Urinary bladder (tissue), 4 donors: ENCODE results near the gene GAA. TPM values are rescaled to one million over a fixed set of nuclear protein-coding genes. Genes with fewer than 3 reads are reported as not detected.

Experiments
- DNase-seq: peaks from one replicate; pipeline ENCODE4 v3.0.0-alpha.2; 2015; ENCODE audit errors: extremely low spot score
- H3K27ac ChIP-seq: one replicate; pipeline ENCODE4 v1.5.1; 2013; ENCODE audit warnings: low read depth, mild to moderate bottlenecking, moderate library complexity
- H3K36me3 ChIP-seq: one replicate; pipeline ENCODE4 v1.6.1; 2013; ENCODE audit warnings: mild to moderate bottlenecking, moderate library complexity; ENCODE audit not compliant: insufficient read depth
- H3K4me1 ChIP-seq: one replicate; pipeline ENCODE4 v1.6.1; 2013; ENCODE audit warnings: mild to moderate bottlenecking, moderate library complexity; ENCODE audit not compliant: insufficient read depth
- H3K4me3 ChIP-seq: one replicate; pipeline ENCODE4 v1.5.1; 2013; ENCODE audit warnings: low read depth, low read length
- WGBS: extraction: QIAGEN DNeasy Blood & Tissue Kit; methylation state at CpG from one replicate; pipeline ENCODE4 v1.1.7; 2013; 5-methylcytosine and 5-hydroxymethylcytosine counted together
- polyA plus RNA-seq: library from polyadenylated mRNA; stranded (reverse); fragments of 200-250 nt; gene quantifications from one replicate; pipeline ENCODE4 v1.2.3, GENCODE V29; 2013
- total RNA-seq: library from RNA; depleted of rRNA; stranded (reverse); fragments of >200 nt; gene quantifications from one replicate; pipeline ENCODE4 v1.2.3, GENCODE V29; 2014
- donor health status: healthy with polysubstance abuse.
- donor health status: healthy.

The GAA gene
- total and polyA plus RNA-seq, 2 donors, result 21.4 to 54.4 TPM

DNA sequence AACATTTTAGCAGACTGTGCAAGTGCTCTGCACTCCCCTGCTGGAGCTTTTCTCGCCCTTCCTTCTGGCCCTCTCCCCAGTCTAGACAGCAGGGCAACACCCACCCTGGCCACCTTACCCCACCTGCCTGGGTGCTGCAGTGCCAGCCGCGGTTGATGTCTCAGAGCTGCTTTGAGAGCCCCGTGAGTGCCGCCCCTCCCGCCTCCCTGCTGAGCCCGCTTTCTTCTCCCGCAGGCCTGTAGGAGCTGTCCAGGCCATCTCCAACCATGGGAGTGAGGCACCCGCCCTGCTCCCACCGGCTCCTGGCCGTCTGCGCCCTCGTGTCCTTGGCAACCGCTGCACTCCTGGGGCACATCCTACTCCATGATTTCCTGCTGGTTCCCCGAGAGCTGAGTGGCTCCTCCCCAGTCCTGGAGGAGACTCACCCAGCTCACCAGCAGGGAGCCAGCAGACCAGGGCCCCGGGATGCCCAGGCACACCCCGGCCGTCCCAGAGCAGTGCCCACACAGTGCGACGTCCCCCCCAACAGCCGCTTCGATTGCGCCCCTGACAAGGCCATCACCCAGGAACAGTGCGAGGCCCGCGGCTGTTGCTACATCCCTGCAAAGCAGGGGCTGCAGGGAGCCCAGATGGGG lies 3.1 kb downstream of the GAA start:
- no peak overlapping the region for H3K4me3 ChIP-seq
- no peak for DNase-seq
- no peaks in the 10 kb centered on the region for H3K4me1 ChIP-seq
- no peak overlapping the region for H3K27ac ChIP-seq
- H3K36me3 ChIP-seq, result no peaks in the 10 kb centered on the region
- 57% methylated on average over 26 of the region's 26 CpGs for WGBS

GRCh38 chr17:80104956-80105375 lies 3.6 kb downstream of the GAA start:
- Histone ChIP-seq H3K4me3 (no peak overlapping the region), H3K27ac (no peak overlapping the region), H3K36me3 (no peaks in the 10 kb centered on the region), H3K4me1 (no peaks in the 10 kb centered on the region)
- WGBS, result 87% methylated on average over 18 of the region's 18 CpGs
- DNase-seq, result no peak

GRCh38 chr17:80105762-80106161 lies 4.4 kb downstream of the GAA start:
- no peak for DNase-seq
- Histone ChIP-seq H3K4me3 (no peak overlapping the region), H3K36me3 (no peaks in the 10 kb centered on the region), H3K27ac (no peak overlapping the region), H3K4me1 (no peaks in the 10 kb centered on the region)
- 47% methylated on average over 29 of the region's 29 CpGs for WGBS

DNA sequence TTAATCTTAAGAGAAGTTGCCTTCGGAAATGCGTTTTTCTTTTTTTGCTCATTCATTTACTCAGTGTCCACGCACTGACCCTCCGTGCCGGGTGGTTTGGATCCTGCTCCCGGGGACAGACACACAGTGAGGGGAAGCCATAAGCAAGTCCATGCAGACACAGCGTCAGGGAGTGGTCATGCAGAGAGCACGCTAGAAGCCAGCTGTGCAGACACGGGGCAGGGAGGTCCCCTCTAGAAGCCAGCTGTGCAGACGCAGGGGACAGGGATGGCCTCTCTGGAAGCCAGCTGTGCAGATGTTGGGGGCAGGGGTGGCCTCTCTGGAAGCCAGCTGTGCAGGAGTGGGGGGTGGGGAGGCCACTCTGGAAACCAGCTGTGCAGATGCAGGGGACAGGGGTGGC lies 4.8 kb downstream of the GAA start:
- WGBS, result 59% methylated on average over 10 of the region's 10 CpGs
- Histone ChIP-seq H3K36me3 (no peaks in the 10 kb centered on the region), H3K4me3 (no peak overlapping the region), H3K27ac (no peak overlapping the region), H3K4me1 (no peaks in the 10 kb centered on the region)
- DNase-seq, result no peak

- no peak for DNase-seq
- H3K36me3 ChIP-seq, result no peaks in the 10 kb centered on the region
- no peak overlapping the region for H3K4me3 ChIP-seq
- WGBS, result 83% methylated on average over 12 of the region's 12 CpGs
- H3K4me1 ChIP-seq, result no peaks in the 10 kb centered on the region
- no peak overlapping the region for H3K27ac ChIP-seq
These were observed 5.4 kb downstream of the GAA start for GRCh38 chr17:80106751-80107150.

DNA sequence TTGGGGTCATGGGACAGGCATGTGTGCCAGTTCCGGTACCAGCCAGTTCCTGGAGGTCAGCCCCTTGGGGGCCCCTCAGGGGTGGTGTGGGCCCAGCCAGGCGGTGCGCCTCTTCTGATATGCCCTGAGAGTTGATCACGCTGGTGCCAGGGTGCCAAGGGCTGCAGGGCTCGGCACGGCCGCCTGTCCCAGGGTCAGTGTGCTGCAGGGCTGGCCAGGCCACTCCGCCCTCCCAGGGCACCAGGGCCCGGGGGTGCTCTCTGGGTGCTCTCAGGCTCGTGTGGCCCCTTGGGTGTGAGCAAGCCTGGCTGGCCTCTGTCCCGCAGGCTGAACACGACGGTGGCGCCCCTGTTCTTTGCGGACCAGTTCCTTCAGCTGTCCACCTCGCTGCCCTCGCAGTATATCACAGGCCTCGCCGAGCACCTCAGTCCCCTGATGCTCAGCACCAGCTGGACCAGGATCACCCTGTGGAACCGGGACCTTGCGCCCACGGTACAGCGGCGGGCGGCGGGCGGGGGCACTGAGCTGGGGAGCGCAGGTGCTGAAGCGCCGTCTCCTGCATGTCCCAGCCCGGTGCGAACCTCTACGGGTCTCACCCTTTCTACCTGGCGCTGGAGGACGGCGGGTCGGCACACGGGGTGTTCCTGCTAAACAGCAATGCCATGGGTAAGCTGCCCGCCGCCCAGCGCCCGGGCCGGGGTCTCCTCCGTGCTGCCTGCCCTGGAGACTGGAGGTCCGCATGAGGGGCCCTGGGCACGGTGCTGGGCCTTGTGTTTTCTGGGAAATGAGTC lies 6.0 kb downstream of the GAA start:
- 93% methylated on average over 46 of the region's 46 CpGs for WGBS
- H3K4me1 ChIP-seq, result no peaks in the 10 kb centered on the region
- no peaks in the 10 kb centered on the region for H3K36me3 ChIP-seq
- no peak for DNase-seq
- H3K4me3 ChIP-seq, result no peak overlapping the region
- H3K27ac ChIP-seq, result no peak overlapping the region

- DNase-seq, result no peak
- 91% methylated on average over 40 of the region's 40 CpGs for WGBS
- no peak overlapping the region for H3K4me3 ChIP-seq
- no peaks in the 10 kb centered on the region for H3K4me1 ChIP-seq
- H3K36me3 ChIP-seq, result no peaks in the 10 kb centered on the region
- no peak overlapping the region for H3K27ac ChIP-seq
These were observed 6.9 kb downstream of the GAA start for GRCh38 chr17:80108036-80108971.

- Histone ChIP-seq H3K27ac (no peak overlapping the region), H3K36me3 (no peaks in the 10 kb centered on the region), H3K4me1 (no peaks in the 10 kb centered on the region), H3K4me3 (no peak overlapping the region)
- 87% methylated on average over 13 of the region's 13 CpGs for WGBS
- no peak for DNase-seq
These were observed 7.8 kb downstream of the GAA start for GRCh38 chr17:80109066-80109660.

- peak; percentile 52 for DNase-seq
- no peaks in the 10 kb centered on the region for H3K4me1 ChIP-seq
- H3K4me3 ChIP-seq, result no peak overlapping the region
- H3K36me3 ChIP-seq, result no peaks in the 10 kb centered on the region
- 86% methylated on average over 30 of the region's 30 CpGs for WGBS
- no peak overlapping the region for H3K27ac ChIP-seq
These were observed 8.5 kb downstream of the GAA start for GRCh38 chr17:80109713-80110446.

DNA sequence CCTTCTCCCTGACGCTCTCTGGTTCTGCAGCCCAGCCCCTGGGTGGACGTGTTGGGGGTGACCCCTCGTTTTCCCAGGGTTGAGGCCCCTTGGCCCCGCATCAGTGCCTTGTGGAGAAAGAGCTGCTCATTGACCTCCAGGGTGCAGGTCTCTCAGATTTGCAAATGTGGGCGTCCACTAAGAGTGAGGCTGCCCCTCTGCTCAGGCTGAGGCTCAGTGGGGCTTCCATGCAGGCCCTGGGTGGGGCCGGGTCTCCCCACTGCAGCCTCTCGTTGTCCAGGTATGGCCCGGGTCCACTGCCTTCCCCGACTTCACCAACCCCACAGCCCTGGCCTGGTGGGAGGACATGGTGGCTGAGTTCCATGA lies 9.0 kb downstream of the GAA start:
- Histone ChIP-seq H3K36me3 (no peaks in the 10 kb centered on the region), H3K4me1 (no peaks in the 10 kb centered on the region), H3K27ac (no peak overlapping the region), H3K4me3 (no peak overlapping the region)
- WGBS, result 83% methylated on average over 9 of the region's 9 CpGs
- DNase-seq, result no peak

GRCh38 chr17:80110927-80111701 lies 9.7 kb downstream of the GAA start:
- Histone ChIP-seq H3K4me3 (no peak overlapping the region), H3K27ac (no peak overlapping the region), H3K4me1 (no peaks in the 10 kb centered on the region), H3K36me3 (no peaks in the 10 kb centered on the region)
- 91% methylated on average over 21 of the region's 21 CpGs for WGBS
- DNase-seq, result no peak

- WGBS, result 89% methylated on average over 26 of the region's 26 CpGs
- no peaks in the 10 kb centered on the region for H3K4me1 ChIP-seq
- DNase-seq, result no peak
These were observed 10.5 kb downstream of the GAA start for GRCh38 chr17:80111702-80112470.

More at GRCh38 chr17:80111702-80112470, 10.5 kb downstream of the GAA start:
- no peak overlapping the region for H3K4me3 ChIP-seq
- H3K36me3 ChIP-seq, result no peaks in the 10 kb centered on the region
- no peak overlapping the region for H3K27ac ChIP-seq
